NK-92 (cell line): Measurements from ENCODE around the gene TNRC6B.
"Not testable (repeated sequence)": the region's sequence is repeated elsewhere in the genome, so short reads cannot be mapped to it uniquely, and the experiment has no call there.

Experiments
- DNase-seq: peaks from one replicate; lab custom pipeline; 2025; ENCODE audit not compliant: unreplicated experiment; lab: John Stamatoyannopoulos, UW

TNRC6B gene

DNA sequence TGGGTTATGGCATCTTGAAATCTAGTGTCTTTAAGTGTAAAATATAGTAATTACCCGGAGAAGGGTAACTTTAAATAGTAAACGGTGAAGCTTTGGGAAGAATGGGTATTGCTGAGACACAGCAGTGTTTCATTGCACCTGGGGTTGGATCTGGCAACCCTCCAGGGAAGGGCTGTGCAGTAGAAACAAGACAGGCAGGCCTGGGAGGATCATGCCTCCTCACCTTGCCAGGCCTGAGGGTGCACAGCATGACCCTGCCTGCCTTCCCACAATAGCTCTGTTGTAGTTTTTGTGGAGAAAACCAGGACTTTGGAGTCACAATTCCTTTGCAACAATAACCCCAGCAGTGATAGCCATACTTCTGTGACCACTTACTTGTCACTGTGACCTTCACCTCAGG lies 104.0 kb downstream of the TNRC6B start:
- DNase-seq, result no peak

DNA sequence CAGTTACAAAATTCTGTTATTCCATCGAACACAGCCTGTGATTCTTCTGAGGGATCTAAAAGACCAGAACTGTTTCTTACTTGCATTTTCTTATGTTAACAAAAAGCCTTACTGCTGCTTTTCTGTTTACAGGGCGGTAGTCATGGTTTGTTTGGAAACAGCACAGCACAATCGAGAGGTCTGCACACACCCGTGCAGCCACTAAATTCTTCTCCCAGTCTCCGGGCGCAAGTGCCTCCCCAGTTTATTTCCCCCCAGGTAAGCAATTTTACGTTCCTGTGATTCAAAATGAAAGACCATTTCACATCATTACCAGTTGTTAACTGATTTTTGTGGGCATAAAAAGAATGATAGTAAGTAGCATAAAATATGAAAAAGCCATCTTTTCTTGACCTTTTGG lies 107.8 kb downstream of the TNRC6B start:
- DNase-seq, result no peak

DNA sequence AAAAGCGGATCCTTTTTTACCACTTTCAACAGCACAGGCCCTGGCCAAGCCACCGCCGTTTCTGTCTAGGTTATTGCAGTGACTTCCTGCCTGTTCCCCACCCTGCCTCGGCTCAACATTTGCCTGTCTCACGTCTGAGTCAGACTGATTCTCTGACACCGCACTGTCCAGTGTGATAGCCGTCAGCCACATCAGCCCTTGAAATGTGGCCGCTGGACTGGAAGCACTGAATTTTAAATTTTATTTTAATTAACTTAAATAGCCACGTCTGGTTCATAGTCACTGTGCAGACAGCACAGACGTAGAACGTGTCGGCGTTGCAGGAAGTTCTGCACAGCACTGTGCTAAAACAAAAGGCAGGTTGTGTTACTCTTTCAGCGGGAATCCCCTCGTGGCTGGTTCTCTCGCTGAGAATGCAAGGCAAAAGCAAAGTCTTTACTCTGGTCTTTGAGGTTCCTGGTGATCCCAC lies 112.3 kb downstream of the TNRC6B start:
- no peak for DNase-seq

DNA sequence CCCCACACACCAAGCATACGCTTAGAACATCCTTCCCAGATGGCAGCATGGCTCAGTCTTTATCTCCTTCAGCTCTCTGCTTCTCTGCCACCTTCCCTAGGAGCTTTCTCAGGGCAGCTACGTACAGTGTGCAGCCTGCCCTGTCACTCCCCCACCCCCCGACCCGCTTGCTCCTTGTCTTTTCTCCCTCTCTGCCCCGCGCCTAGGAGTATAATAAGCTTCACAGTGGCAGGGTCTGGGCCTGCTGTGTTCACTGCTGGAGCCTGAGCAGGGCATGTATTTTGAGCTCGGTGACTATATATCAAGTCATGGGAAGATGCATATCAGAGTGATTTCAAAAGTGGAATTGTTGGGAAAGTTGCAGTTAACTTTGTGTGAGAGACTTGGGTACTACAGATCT lies 112.8 kb downstream of the TNRC6B start:
- no peak for DNase-seq

DNA sequence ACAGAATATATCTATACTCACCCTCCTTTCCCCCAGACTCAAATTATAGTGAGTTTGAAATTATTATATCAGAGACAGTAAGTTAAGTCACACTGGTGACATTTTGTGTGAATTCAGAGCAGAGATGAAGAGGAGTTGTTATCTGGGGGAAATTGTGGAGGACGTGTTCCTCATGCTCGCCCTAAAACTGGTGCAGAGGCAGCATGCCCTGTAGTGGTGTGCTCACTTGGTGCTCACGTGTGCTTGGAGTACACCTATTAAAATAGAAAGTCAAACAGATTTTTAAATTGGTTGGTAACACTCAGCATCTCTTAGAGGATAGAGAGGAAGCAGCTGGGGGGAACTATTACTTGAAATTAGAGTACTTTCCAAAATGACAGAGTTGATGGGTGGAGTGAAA lies 117.0 kb downstream of the TNRC6B start:
- DNase-seq, result no peak

DNA sequence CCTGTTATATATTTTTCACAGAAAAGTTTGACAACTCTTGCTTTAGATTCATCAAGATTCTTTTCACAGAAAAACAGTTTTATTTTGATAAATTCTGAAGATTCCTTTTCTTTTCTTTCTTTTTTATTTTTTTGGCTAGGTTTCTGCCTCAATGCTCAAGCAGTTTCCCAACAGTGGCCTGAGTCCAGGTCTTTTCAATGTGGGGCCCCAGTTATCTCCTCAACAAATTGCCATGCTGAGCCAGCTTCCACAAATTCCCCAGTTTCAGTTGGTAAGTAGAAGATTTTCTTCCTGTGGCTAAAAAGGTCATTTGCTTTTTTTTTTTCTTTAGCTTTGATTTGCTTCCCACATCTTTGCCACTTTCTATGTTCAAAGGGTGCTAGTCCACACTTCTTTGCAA lies 122.6 kb downstream of the TNRC6B start:
- DNase-seq, result no peak

DNA sequence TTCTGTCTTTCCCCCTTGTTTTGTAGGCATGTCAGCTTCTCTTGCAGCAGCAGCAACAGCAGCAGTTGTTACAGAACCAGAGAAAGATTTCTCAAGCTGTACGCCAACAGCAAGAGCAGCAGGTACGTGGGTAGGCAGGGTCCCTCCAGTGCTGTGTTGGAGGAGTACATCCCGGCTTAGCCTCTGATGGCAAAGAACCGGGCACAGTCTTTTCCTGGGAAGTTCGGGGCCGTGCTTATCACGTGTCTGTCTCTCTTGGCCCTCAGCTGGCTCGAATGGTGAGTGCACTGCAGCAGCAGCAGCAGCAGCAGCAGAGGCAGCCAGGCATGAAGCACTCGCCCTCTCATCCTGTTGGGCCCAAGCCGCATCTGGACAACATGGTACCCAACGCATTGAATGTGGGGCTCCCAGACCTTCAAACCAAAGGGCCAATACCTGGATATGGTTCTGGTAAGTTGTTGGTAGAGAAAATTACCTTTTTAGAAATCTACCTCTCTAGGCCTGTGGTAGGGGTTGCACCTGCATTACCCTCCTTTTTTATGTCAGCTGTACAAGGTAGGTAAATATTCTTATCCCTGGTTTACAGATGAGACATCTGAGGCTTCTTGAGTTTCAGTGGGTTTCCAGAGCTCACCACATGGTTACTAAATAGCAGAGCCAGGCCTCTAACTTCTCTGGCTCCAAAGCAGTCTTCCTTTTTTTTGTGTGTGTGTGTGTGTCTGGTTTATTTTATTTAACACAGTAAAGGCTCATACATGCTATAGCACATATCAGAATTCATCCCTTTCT lies 123.4 kb downstream of the TNRC6B start:
- no peak for DNase-seq

DNA sequence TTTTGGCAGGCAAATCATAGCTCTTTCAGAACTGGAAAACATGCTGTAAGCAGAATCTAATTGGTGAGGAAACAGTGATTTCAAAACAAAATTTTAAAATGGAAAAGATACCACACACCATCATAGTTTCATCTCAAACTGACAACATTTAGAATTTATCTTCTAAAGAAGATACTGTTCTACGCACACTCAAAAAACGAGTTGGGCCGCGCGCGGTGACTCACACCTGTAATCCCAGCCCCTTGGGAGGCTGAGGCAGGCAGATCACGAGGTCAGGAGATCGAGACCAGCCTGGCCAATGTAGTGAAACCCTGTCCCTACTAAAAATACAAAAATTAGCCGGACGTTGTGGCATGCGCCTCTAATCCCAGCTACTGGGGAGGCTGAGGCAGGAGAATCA lies 124.4 kb downstream of the TNRC6B start:
- no peak for DNase-seq

DNA sequence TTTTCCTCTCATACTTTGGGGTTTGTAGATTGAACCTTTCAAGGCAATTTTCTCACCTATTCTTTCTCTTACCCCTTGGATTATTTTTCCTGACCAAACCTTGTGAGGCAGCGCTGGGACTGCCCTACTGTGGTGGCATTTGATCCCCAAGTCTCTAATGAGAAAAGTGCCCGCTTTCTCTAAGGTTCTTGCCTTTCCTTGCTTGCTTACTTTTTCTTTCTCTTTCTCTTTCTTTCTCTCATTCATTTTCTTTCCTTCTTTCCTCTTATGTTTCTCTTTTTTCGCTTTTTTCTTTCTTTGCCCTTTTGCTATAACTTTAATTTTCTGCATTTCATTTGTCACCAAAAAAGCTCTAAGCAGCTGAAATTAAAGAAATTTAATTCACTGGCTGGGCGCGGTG lies 127.9 kb downstream of the TNRC6B start:
- no peak for DNase-seq

DNA sequence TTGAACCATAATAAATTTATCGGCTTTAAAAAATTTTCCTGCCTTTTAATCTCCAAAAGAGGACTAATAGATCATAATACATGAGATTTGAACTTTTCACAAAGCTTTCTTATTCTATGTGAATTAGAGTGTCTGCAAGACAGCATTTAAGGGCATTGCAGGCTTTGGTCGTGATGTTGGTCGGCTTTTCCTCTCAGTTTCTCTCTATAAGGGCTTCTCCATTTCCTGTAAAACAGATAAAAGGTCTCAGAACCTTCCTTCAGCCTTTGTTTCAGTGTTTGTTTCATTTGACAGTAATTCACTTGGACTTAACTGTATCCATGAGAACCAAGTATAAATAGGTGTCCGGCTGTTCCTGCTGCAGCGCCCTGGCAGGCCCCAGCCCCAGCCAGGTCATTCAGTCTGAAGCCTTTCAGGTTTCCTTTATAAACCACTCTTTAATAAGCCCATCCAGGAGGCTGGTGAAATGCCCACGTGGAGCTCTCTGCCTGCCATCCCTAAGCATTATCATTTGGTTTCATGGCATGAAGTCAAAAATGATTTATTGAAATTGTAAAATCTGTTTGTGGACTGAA lies 131.4 kb downstream of the TNRC6B start:
- DNase-seq, result no peak

DNA sequence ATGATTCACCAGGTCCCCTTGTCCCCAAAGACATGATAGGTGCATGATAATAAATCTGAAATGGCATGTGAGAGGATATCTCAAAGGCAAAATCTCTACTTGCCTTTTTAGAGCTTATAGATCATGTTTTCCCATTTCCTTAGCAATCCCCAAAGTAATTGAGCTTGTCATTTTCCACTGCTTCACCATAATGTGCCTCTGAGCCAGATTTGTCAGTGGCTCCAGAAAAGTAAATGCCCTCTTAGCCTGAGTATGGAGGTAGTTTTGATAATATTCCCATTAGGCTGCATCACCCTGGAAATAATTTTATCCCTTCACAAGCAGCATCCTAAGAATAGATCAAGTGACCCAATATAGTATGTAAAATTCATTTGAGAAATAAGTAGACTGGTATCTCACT lies 131.9 kb downstream of the TNRC6B start:
- DNase-seq, result no peak

DNA sequence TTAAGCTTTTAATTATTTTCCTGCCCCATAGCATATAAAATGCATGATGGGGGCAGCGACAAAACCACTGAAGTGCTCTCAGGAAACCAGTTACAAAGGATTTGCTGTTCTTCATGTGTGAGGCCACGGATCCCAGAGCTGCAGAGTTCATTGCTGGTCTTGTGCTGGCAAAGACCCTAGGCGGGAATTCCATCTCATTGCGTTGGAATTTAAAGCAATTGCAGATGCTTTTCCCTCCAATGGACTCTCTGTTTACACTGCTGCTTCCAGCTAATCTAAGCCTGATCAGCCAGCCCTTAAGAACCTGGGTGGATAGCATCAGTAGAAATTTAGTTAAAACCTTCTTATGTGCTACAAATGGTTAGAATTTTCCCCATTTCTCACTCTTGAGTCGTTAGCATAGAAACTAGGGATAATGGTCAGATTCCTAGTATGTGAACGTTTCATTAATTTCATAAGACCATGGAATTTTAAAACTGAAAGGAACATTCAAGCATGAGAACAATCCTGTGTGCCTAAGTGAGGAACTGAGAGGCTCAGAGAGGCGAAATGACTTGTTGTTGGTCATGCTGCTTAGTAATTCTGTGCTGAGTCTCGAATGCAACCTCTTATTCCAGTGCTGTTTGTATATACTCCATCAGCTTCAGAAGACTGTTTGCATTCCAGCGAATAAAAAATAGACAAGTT lies 132.5 kb downstream of the TNRC6B start:
- DNase-seq, result no peak

DNA sequence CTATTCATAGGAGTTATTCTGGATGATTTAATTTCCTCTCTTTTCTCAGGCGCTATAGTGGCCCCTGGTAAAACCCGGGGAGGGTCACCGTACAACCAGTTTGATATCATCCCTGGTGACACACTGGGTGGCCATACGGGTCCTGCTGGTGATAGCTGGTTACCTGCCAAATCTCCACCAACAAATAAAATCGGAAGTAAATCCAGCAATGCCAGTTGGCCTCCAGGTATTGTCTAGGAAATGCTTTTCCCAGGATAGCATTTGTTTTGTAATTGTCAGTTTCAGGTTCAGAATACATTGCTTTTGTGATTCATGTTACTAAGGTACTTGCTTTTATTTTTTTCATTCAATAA lies 133.0 kb downstream of the TNRC6B start:
- DNase-seq, result no peak

DNA sequence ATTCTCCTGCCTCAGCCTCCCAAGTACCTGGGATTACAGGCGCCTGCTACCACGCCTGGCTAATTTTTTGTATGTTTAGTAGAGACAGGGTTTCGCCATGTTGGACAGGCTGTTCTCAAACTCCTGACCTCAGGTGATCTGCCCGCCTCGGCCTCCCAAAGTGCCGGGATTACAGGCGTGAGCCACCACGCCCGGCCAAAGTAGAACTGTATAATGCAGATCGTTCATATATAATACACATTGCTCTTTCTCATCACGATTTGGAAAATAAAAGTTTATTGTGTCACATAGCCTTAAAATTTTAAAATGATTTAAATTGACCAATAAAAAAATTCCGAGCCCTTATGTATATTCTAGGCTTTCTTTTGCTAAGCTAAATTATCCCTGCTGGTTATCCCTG lies 133.9 kb downstream of the TNRC6B start:
- not testable (repeated sequence) for DNase-seq

DNA sequence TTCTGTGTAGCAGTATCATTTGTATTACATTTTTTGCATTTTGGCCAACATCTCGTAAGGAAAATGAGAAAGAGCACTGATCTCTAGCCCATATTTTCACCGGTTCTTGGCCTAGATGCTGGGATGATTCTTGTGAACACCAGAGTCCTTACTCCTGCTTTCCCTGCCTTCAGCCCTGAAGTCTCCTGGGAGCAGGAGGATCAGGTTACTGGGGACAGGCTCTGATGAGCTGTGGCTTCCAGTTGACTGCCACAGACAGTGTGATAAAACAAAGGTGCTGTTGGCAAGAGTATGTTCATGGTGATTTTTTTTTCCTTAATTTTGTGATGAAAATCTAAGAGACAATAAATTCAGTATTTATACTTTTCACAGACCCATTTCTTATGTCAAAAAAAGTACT lies 134.3 kb downstream of the TNRC6B start:
- DNase-seq, result no peak

DNA sequence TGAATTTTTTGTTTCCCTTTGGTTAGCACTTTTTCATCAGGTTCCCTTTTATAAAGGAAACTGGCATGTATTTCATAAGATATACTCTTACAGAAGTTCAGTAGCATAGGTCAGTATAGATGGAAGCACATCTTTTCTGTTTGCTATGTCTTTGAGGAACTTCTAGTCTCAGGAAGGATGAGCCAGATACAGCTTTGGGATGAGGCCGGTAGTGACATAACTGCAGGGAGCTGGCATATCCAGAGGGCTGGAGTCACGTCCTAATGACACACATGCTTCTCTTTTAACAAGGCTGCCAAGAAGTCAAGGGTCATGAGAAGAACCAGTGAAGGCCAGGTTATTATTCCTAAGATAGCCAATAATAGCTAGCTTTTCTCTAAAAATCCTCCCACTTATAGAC lies 135.3 kb downstream of the TNRC6B start:
- no peak for DNase-seq

DNA sequence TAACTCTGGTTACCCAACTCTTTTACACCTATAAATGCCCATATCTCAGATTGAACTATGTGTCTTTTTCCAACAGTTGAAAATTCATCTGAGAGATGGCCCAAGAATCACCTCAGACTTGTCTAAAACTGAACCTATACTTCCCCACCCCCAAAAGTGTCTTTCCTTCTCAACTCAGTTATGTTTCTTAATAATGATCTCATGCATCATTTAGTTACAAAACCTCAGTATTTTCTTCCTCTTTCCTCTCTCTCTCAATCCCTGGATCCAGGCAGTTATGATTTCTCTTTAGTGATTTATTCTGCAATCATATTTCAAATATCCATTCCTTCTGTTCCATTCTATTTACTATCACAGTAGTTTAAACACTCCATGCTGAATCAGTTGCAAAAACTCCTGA lies 136.3 kb downstream of the TNRC6B start:
- no peak for DNase-seq

DNA sequence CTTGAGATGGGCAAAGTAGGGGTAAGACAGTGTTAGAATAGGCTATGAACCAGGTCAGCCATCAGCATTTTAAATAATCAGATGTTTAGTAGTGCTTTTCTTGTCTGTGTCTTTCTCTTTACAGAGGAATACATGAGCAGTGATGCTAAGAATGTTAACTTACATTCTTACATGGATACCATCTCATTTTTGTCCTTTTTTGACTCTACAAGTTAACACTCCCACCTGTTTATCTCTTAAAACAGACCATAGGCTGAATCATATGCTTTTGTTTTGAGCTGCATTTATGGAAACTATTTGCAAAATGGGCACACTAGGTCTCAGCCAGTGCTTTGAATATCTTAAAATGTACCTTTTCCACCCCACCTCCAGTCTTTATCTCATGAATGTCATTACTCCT lies 143.0 kb downstream of the TNRC6B start:
- DNase-seq, result no peak

DNA sequence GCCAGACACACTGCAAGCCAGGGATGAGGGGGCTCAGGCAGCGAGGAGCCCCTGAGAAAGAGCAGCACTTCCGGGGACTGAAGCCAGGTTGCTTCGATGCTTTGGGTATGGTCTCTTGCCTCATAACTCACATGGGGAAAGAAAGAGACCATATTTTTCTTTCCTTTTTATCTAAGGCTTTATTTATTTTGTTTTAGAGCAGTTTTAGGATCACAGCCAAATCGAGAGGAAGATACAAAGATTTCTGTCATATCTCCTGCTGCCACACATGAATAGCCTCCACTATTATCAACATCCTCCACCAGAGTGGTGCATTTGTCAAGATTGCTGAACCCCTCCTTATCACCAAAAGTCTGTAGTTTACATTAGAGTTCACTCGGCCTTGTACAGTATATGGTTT lies 144.3 kb downstream of the TNRC6B start:
- DNase-seq, result no peak

DNA sequence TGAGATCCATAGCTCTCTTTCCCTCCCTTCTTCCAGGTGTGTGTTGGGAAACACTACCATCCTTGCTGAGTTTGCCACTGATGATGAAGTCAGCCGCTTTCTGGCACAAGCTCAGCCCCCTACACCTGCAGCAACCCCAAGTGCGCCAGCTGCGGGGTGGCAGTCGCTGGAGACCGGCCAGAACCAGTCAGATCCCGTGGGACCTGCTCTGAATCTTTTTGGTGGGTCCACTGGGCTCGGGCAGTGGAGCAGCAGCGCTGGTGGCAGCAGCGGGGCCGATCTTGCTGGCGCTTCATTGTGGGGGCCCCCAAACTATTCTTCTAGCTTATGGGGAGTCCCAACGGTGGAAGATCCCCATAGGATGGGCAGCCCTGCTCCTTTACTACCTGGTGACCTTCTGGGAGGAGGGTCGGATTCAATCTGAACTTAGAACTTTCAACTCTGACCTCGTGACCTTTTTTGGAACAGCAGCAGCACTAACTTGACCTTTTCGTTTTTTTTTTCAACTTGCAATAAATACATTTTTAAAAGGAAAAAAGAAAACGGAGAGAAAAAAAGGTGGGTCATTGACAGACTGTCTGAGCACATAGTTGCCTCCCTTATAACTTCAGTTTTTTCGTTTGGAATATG lies 145.2 kb downstream of the TNRC6B start:
- no peak for DNase-seq

DNA sequence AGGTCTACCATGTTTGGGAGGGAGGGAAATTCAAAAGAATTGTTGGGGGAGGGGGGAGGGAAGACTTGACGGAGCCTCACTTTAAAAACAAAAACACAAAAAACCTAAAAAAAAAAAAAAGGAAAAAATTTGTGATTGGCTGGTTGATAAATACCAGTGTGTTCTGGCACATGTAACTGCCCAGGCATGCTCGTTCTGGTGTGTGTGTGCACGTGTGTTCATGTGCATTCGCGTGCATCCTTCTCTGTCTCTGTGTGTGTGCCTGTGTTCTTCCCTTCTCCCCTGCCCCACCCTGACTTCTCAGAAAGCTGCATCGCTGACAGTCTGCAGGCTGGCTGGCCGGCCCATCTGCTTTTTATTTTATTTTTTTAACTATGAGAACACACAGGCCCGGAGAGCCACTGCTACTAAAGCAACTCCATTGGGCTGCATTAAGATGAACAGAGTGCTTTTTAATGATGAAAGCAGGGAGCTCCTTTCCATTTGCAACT lies 146.0 kb downstream of the TNRC6B start:
- no peak for DNase-seq
